ENCODE measurements around the gene RHBDF2. TPM values are rescaled to one million over a fixed set of nuclear protein-coding genes. Genes with fewer than 3 reads are reported as not detected.

RHBDF2 gene
- total RNA-seq, 4 donors from 2014 or later, result 11.4 to 29.8 (median 23.3) TPM

GRCh38 chr17:76478097-76478496, 23.1 kb downstream of the RHBDF2 start:
- Histone ChIP-seq H3K27ac (no peak overlapping the region), H3K4me1 (no peaks in the 10 kb centered on the region), H3K9me3 (no peaks in the 10 kb centered on the region), H3K4me3 (no peak overlapping the region), H3K36me3 (peaks cover 0 to 46% of the 10 kb centered on the region in 2 donors), H3K27me3 (no peaks in the 10 kb centered on the region)
- no peak for ATAC-seq
- TF ChIP-seq CTCF (IDR thresholded peaks at IDR 0.05 in 4 of 5, conservative IDR thresholded peaks at IDR 0.05 in 1 of 5), result no peak
- TF ChIP-seq POLR2A (IDR thresholded peaks at IDR 0.05), result no peak
- no peak for DNase-seq
- intact Hi-C loops (cut with DNase I; ENCODE audit: low total_unique reads) (no loop called here), in situ Hi-C loops (cut with MboI; ENCODE audit: low sequenced_read_pairs in 4 of 4) (no loop called here)

- H3K36me3 ChIP-seq, result peaks cover 0 to 51% of the 10 kb centered on the region in 2 donors
- H3K27ac ChIP-seq, result no peak overlapping the region
- no peak overlapping the region for H3K4me3 ChIP-seq
- DNase-seq (no peak), ATAC-seq (no peak)
- intact Hi-C loops (cut with DNase I; ENCODE audit: low total_unique reads), result no loop called here
- no peak for TF ChIP-seq POLR2A (IDR thresholded peaks at IDR 0.05)
- no peak for TF ChIP-seq CTCF (IDR thresholded peaks at IDR 0.05 in 4 of 5, conservative IDR thresholded peaks at IDR 0.05 in 1 of 5)
- H3K27me3 ChIP-seq, result no peaks in the 10 kb centered on the region
- no peaks in the 10 kb centered on the region for H3K4me1 ChIP-seq
- in situ Hi-C loops (cut with MboI; ENCODE audit: low sequenced_read_pairs in 4 of 4), result no loop called here
- H3K9me3 ChIP-seq, result no peaks in the 10 kb centered on the region
Measured at GRCh38 chr17:76477576-76477975, 23.6 kb downstream of the RHBDF2 start.

GRCh38 chr17:76476736-76477135, 24.5 kb downstream of the RHBDF2 start:
- no peak overlapping the region for H3K4me3 ChIP-seq
- TF ChIP-seq POLR2A (IDR thresholded peaks at IDR 0.05), result no peak
- no peaks in the 10 kb centered on the region for H3K9me3 ChIP-seq
- no peak overlapping the region for H3K27ac ChIP-seq
- no peak for ATAC-seq
- no peak for DNase-seq
- no peaks in the 10 kb centered on the region for H3K4me1 ChIP-seq
- H3K36me3 ChIP-seq, result peaks cover 0 to 59% of the 10 kb centered on the region in 2 donors
- intact Hi-C loops (cut with DNase I; ENCODE audit: low total_unique reads) (no loop called here), in situ Hi-C loops (cut with MboI; ENCODE audit: low sequenced_read_pairs in 4 of 4) (no loop called here)
- no peaks in the 10 kb centered on the region for H3K27me3 ChIP-seq

GRCh38 chr17:76475302-76475701, 25.9 kb downstream of the RHBDF2 start:
- ATAC-seq (no peak), DNase-seq (no peak)
- in situ Hi-C loops (cut with MboI; ENCODE audit: low sequenced_read_pairs in 4 of 4) (no loop called here), intact Hi-C loops (cut with DNase I; ENCODE audit: low total_unique reads) (no loop called here)
- Histone ChIP-seq H3K4me3 (no peak overlapping the region), H3K27ac (no peak overlapping the region), H3K4me1 (no peaks in the 10 kb centered on the region), H3K36me3 (peaks cover 0 to 64% of the 10 kb centered on the region in 2 donors), H3K27me3 (no peaks in the 10 kb centered on the region), H3K9me3 (no peaks in the 10 kb centered on the region)
- TF ChIP-seq CTCF (IDR thresholded peaks at IDR 0.05 in 4 of 5, conservative IDR thresholded peaks at IDR 0.05 in 1 of 5) (no peak), POLR2A (IDR thresholded peaks at IDR 0.05) (no peak)

GRCh38 chr17:76474894-76475293, 26.3 kb downstream of the RHBDF2 start:
- H3K36me3 ChIP-seq, result peaks cover 0 to 64% of the 10 kb centered on the region in 2 donors

More at GRCh38 chr17:76474894-76475293, 26.3 kb downstream of the RHBDF2 start:
- no peaks in the 10 kb centered on the region for H3K27me3 ChIP-seq
- no peaks in the 10 kb centered on the region for H3K4me1 ChIP-seq
- DNase-seq, result no peak
- no peak overlapping the region for H3K4me3 ChIP-seq
- no peak for ATAC-seq
- no peak for TF ChIP-seq POLR2A (IDR thresholded peaks at IDR 0.05)
- TF ChIP-seq CTCF (IDR thresholded peaks at IDR 0.05 in 4 of 5, conservative IDR thresholded peaks at IDR 0.05 in 1 of 5), result no peak
- H3K9me3 ChIP-seq, result no peaks in the 10 kb centered on the region
- H3K27ac ChIP-seq, result no peak overlapping the region
- in situ Hi-C loops (cut with MboI; ENCODE audit: low sequenced_read_pairs in 4 of 4) (no loop called here), intact Hi-C loops (cut with DNase I; ENCODE audit: low total_unique reads) (no loop called here)
